Uterus (tissue), 2 donors: ENCODE measurements around the gene ARL14.

Experiments used
- CTCF ChIP-seq, 4 experiments: fragments of 200-600 bp in 2 of 4; fragments of 450-650 bp in 2 of 4; sonication (generic) in 2 of 4; IDR thresholded peaks; one replicate each; pipeline ENCODE4 v1.5.1; 2016 to 2019; ENCODE audit warnings: antibody characterized with exemption in 4 of 4, mild to moderate bottlenecking in 2 of 4, moderate library complexity in 1 of 4
- POLR2A ChIP-seq, 2 donors: fragments of 450-650 bp; IDR thresholded peaks; one replicate each; pipeline ENCODE4 v1.6.1; 2016; ENCODE audit warnings: antibody characterized with exemption in 2 of 2, mild to moderate bottlenecking in 1 of 2, moderate library complexity in 1 of 2

GRCh38 chr3:160643994-160644393 lies 33.0 kb upstream of the ARL14 start:
- no peak for TF ChIP-seq CTCF (IDR thresholded peaks at IDR 0.05)
- no peak for TF ChIP-seq POLR2A (IDR thresholded peaks at IDR 0.05)
